Natural killer cell treated with Interleukin-12 subunit alpha and Interleukin-12 subunit beta and Interleukin-15 and Interleukin-18, amount 100 ng/mL, for 72 hours (primary cell): ENCODE measurements around the gene PLEKHJ1. TPM values are rescaled to one million over a fixed set of nuclear protein-coding genes. Genes with fewer than 3 reads are reported as not detected.
A peak's percentile ranks its signal among the peaks of the same experiment; 100 is the strongest.

ENCODE experiments used
- ATAC-seq, 2 donors: fragments of 150-1000 bp; cut with Tn5 transposase in 1 of 2; sonication (Bioruptor Pico), chemical (Tn5 transposase) in 1 of 2; 2 replicates each; pipeline ENCODE4 v1.10.0; 2021
- DNase-seq: peaks from one replicate; pipeline ENCODE4 v3.0.0; 2022; ENCODE audit warnings: low spot score
- H3K27ac Mint-ChIP-seq, 2 donors: 1 replicate in 1 of 2; 2 replicates in 1 of 2; pipeline ENCODE4 v1.8.0; 2022; ENCODE audit warnings: mixed read lengths in 2 of 2, mild to moderate bottlenecking in 1 of 2, moderate library complexity in 1 of 2
- H3K27me3 Mint-ChIP-seq, 2 donors: 1 replicate in 1 of 2; 2 replicates in 1 of 2; pipeline ENCODE4 v1.8.0; 2022; ENCODE audit warnings: mixed read lengths in 2 of 2
- H3K36me3 Mint-ChIP-seq: one replicate; pipeline ENCODE4 v1.8.0; 2022; ENCODE audit warnings: mixed read lengths
- H3K4me1 Mint-ChIP-seq, 2 donors: 1 replicate in 1 of 2; 2 replicates in 1 of 2; pipeline ENCODE4 v1.8.0; 2022; ENCODE audit warnings: low read depth in 2 of 2, mixed read lengths in 2 of 2, mild to moderate bottlenecking in 1 of 2
- H3K4me3 Mint-ChIP-seq: one replicate; pipeline ENCODE4 v1.8.0; 2022; ENCODE audit warnings: mixed read lengths
- H3K9me3 Mint-ChIP-seq: 2 replicates; pipeline ENCODE4 v1.8.0; 2022; ENCODE audit warnings: mixed read lengths
- total RNA-seq, 2 donors: library from RNA; stranded (reverse); gene quantifications; one replicate each; pipeline ENCODE4 v1.2.3, GENCODE V29; 2022

PLEKHJ1 gene
- total RNA-seq, 2 donors from 2014 or later, result 59.8 to 85.9 TPM

- Mint-ChIP-seq H3K4me3 (no peak overlapping the region), H3K27ac (no peak overlapping the region), H3K27me3 (no peaks in the 10 kb centered on the region), H3K4me1 (peaks cover 0 to 15% of the 10 kb centered on the region in 2 donors), H3K36me3 (no peaks in the 10 kb centered on the region), H3K9me3 (no peaks in the 10 kb centered on the region)
- DNase-seq (no peak), ATAC-seq (no peak)
These were observed 45.2 kb downstream of the PLEKHJ1 start for GRCh38 chr19:2190848-2191455.

- peak in 1 of 2 donors; percentile 15 for ATAC-seq
- H3K27ac Mint-ChIP-seq, result no peak overlapping the region
- H3K4me3 Mint-ChIP-seq, result no peak overlapping the region
- DNase-seq, result no peak
- peaks cover under 1 to 22% of the 10 kb centered on the region in 2 donors for H3K4me1 Mint-ChIP-seq
- H3K27me3 Mint-ChIP-seq, result no peaks in the 10 kb centered on the region
- no peaks in the 10 kb centered on the region for H3K9me3 Mint-ChIP-seq
- H3K36me3 Mint-ChIP-seq, result no peaks in the 10 kb centered on the region
These were observed 46.2 kb downstream of the PLEKHJ1 start for GRCh38 chr19:2189880-2190279.

- ATAC-seq (peak; percentile 47 to 48), DNase-seq (no peak)
- Mint-ChIP-seq H3K27ac (no peak overlapping the region), H3K4me3 (no peak overlapping the region), H3K9me3 (no peaks in the 10 kb centered on the region), H3K36me3 (no peaks in the 10 kb centered on the region), H3K4me1 (peaks cover 4 to 29% of the 10 kb centered on the region in 2 donors), H3K27me3 (no peaks in the 10 kb centered on the region)
These were observed 47.3 kb downstream of the PLEKHJ1 start for GRCh38 chr19:2188708-2189385.

GRCh38 chr19:2187159-2187558 is 49.0 kb downstream of the PLEKHJ1 start:
- no peaks in the 10 kb centered on the region for H3K36me3 Mint-ChIP-seq

GRCh38 chr19:2186071-2186846 is 49.9 kb downstream of the PLEKHJ1 start:
- no peaks in the 10 kb centered on the region for H3K27me3 Mint-ChIP-seq
- H3K27ac Mint-ChIP-seq, result no peak overlapping the region
- ATAC-seq (no peak), DNase-seq (no peak)
- no peak overlapping the region for H3K4me3 Mint-ChIP-seq
- H3K4me1 Mint-ChIP-seq, result peaks cover 11 to 33% of the 10 kb centered on the region in 2 donors
- no peaks in the 10 kb centered on the region for H3K9me3 Mint-ChIP-seq
- no peaks in the 10 kb centered on the region for H3K36me3 Mint-ChIP-seq

More at GRCh38 chr19:2187159-2187558, 49.0 kb downstream of the PLEKHJ1 start:
- peaks cover 11 to 35% of the 10 kb centered on the region in 2 donors for H3K4me1 Mint-ChIP-seq
- H3K4me3 Mint-ChIP-seq, result no peak overlapping the region
- ATAC-seq, result no peak
- H3K27ac Mint-ChIP-seq, result peak overlapping the region in 1 of 2 donors; percentile 57
- no peaks in the 10 kb centered on the region for H3K27me3 Mint-ChIP-seq
- no peaks in the 10 kb centered on the region for H3K9me3 Mint-ChIP-seq
- DNase-seq, result no peak

GRCh38 chr19:2185734-2186070 is 50.4 kb downstream of the PLEKHJ1 start:
- Mint-ChIP-seq H3K27me3 (no peaks in the 10 kb centered on the region), H3K36me3 (no peaks in the 10 kb centered on the region), H3K9me3 (no peaks in the 10 kb centered on the region)

GRCh38 chr19:2184422-2184975 is 51.6 kb downstream of the PLEKHJ1 start:
- no peak for ATAC-seq
- Mint-ChIP-seq H3K9me3 (no peaks in the 10 kb centered on the region), H3K27ac (peak overlapping the region in 1 of 2 donors; percentile 69), H3K4me3 (no peak overlapping the region), H3K27me3 (no peaks in the 10 kb centered on the region), H3K4me1 (peaks cover 19 to 43% of the 10 kb centered on the region in 2 donors), H3K36me3 (no peaks in the 10 kb centered on the region)
- no peak for DNase-seq

More at GRCh38 chr19:2185734-2186070, 50.4 kb downstream of the PLEKHJ1 start:
- DNase-seq (no peak), ATAC-seq (no peak)
- Mint-ChIP-seq H3K4me3 (no peak overlapping the region), H3K4me1 (peaks cover 11 to 33% of the 10 kb centered on the region in 2 donors), H3K27ac (no peak overlapping the region)

Other genes with a start within 250 kb of the PLEKHJ1 start
- gene BTBD2, start 220.6 kb downstream of the PLEKHJ1 start, total RNA-seq, result 10 to 100 TPM; 19.9 to 23.0 TPM
- 100 to 1,000 TPM; 303 to 308 TPM for gene MKNK2, start 185.1 kb downstream of the PLEKHJ1 start, total RNA-seq
- 100 to 1,000 TPM; 180 to 212 TPM for gene MOB3A, start 140.0 kb downstream of the PLEKHJ1 start, total RNA-seq
- gene IZUMO4, start 139.4 kb downstream of the PLEKHJ1 start, total RNA-seq, result 1 to 10 TPM; 5.7 to 5.9 TPM
- 100 to 1,000 TPM; 126 to 191 TPM for gene AP3D1, start 84.8 kb downstream of the PLEKHJ1 start, total RNA-seq
- 100 to 1,000 TPM; 108 to 190 TPM for gene DOT1L, start 72.4 kb downstream of the PLEKHJ1 start, total RNA-seq
- gene SF3A2, start 495 bp upstream of the PLEKHJ1 start, total RNA-seq, result 100 to 1,000 TPM in 1 of 2 donors, 10 to 100 TPM in 1; 99.2 to 192 TPM
- 1 to 10 TPM; 2.8 to 3.5 TPM for gene AMH, start 13.0 kb upstream of the PLEKHJ1 start, total RNA-seq
- under 1 TPM in 1 of 2 donors, not detected in 1; 0.73 TPM for gene JSRP1, start 20.1 kb upstream of the PLEKHJ1 start, total RNA-seq
- gene PEAK3, start 45.8 kb upstream of the PLEKHJ1 start, total RNA-seq, result 1 to 10 TPM; 2.4 to 8.2 TPM
- under 1 TPM; 0.20 to 0.21 TPM for gene LINGO3, start 71.8 kb upstream of the PLEKHJ1 start, total RNA-seq
- gene LSM7, start 92.3 kb upstream of the PLEKHJ1 start, total RNA-seq, result 100 to 1,000 TPM; 111 to 154 TPM
- gene SPPL2B, start 92.4 kb upstream of the PLEKHJ1 start, total RNA-seq, result 10 to 100 TPM; 41.3 to 97.6 TPM
- not detected for gene TMPRSS9, start 123.9 kb upstream of the PLEKHJ1 start, total RNA-seq
- 100 to 1,000 TPM in 1 of 2 donors, 10 to 100 TPM in 1; 80.1 to 124 TPM for gene TIMM13, start 191.3 kb upstream of the PLEKHJ1 start, total RNA-seq
- gene LMNB2, start 220.6 kb upstream of the PLEKHJ1 start, total RNA-seq, result 100 to 1,000 TPM in 1 of 2 donors, 10 to 100 TPM in 1; 74.9 to 165 TPM
- 100 to 1,000 TPM; 233 to 784 TPM for gene GADD45B, start 239.8 kb upstream of the PLEKHJ1 start, total RNA-seq